ENCODE results near the gene OR4X1.

DNA sequence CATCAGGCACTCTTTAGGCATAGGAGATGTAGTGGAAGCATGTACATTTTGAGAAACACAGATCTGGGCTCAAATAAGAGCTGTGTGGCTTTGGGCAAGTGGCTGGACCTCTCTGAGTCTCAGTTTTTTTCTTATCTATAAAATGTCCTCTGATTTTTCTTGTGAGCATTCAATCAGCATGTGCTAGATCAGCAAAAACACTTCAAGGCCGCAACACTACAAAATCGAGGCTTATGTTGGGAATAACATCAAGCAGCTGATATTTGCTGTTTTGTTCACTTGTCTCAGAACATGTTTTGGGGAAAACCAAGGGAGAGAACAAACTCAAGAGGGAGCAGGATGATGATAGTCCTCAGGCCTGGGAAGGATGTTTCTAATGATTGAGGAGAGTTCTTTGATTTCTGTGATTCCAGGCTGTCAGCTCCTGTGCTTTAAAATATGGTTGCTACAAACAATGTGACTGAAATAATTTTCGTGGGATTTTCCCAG lies at the start of gene OR4X1:
- TF ChIP-seq, protein P1, sequence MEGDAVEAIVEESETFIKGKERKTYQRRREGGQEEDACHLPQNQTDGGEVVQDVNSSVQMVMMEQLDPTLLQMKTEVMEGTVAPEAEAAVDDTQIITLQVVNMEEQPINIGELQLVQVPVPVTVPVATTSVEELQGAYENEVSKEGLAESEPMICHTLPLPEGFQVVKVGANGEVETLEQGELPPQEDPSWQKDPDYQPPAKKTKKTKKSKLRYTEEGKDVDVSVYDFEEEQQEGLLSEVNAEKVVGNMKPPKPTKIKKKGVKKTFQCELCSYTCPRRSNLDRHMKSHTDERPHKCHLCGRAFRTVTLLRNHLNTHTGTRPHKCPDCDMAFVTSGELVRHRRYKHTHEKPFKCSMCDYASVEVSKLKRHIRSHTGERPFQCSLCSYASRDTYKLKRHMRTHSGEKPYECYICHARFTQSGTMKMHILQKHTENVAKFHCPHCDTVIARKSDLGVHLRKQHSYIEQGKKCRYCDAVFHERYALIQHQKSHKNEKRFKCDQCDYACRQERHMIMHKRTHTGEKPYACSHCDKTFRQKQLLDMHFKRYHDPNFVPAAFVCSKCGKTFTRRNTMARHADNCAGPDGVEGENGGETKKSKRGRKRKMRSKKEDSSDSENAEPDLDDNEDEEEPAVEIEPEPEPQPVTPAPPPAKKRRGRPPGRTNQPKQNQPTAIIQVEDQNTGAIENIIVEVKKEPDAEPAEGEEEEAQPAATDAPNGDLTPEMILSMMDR (IDR thresholded peaks at IDR 0.05), result no peak
- TF ChIP-seq POLR2AphosphoS5 (IDR thresholded peaks at IDR 0.05), result no peak

Data from breast epithelium (tissue), 3 donors.